Karpas-422 (cell line): ENCODE measurements around the gene ALDH4A1. TPM values are rescaled to one million over a fixed set of nuclear protein-coding genes. Genes with fewer than 3 reads are reported as not detected.
"Not testable (repeated sequence)": the region's sequence is repeated elsewhere in the genome, so short reads cannot be mapped to it uniquely, and the experiment has no call there.

ENCODE experiments used
- DNase-seq: peaks from one replicate; pipeline ENCODE4 v3.0.0-alpha.2; 2015
- H2AFZ ChIP-seq: fragments of 200-600 bp; sonication (generic); 2 replicates; pipeline ENCODE4 v1.6.1; 2014; ENCODE audit warnings: antibody characterized with exemption, low read length, mixed read lengths
- H3K27ac ChIP-seq: fragments of 200-600 bp; sonication (generic); 2 replicates; pipeline ENCODE4 v1.5.1; 2014; ENCODE audit warnings: mild to moderate bottlenecking, low read length, moderate library complexity
- H3K27me3 ChIP-seq: fragments of 200-600 bp; sonication (generic); 2 replicates; pipeline ENCODE4 v1.6.1; 2014; ENCODE audit warnings: low read length, mixed read lengths
- H3K36me3 ChIP-seq: fragments of 200-600 bp; sonication (generic); 2 replicates; pipeline ENCODE4 v1.6.1; 2014; ENCODE audit warnings: low read length, mixed read lengths; ENCODE audit not compliant: insufficient read depth
- H3K4me1 ChIP-seq: fragments of 200-600 bp; sonication (generic); 2 replicates; pipeline ENCODE4 v1.6.1; 2014; ENCODE audit warnings: mild to moderate bottlenecking, low read length, mixed read lengths
- H3K4me2 ChIP-seq: fragments of 200-600 bp; sonication (generic); 2 replicates; pipeline ENCODE4 v1.6.1; 2014; ENCODE audit warnings: low read length, low read depth, mild to moderate bottlenecking; ENCODE audit not compliant: poor library complexity, severe bottlenecking
- H3K4me3 ChIP-seq: fragments of 200-600 bp; sonication (generic); 2 replicates; pipeline ENCODE4 v1.5.1; 2014; ENCODE audit warnings: mild to moderate bottlenecking, antibody characterized with exemption, low read length, mixed read lengths
- H3K79me2 ChIP-seq: fragments of 200-600 bp; sonication (generic); 2 replicates; pipeline ENCODE4 v1.6.1; 2014; ENCODE audit warnings: mild to moderate bottlenecking, low read length, mixed read lengths
- H3K9ac ChIP-seq: fragments of 200-600 bp; sonication (generic); 2 replicates; pipeline ENCODE4 v1.6.0; 2014; ENCODE audit warnings: low read length
- H3K9me2 ChIP-seq: fragments of 200-600 bp; sonication (generic), shearing (Covaris generic); replicated peaks from 2 replicates; pipeline ENCODE4 v1.6.0; 2014; ENCODE audit warnings: mild to moderate bottlenecking, low read length, moderate library complexity; ENCODE audit not compliant: insufficient read depth
- H3K9me3 ChIP-seq: fragments of 300-700, 200-600 bp; sonication (generic); 2 replicates; pipeline ENCODE4 v1.6.1; 2014; ENCODE audit warnings: low read length, mixed read lengths
- H4K20me1 ChIP-seq: fragments of 200-600 bp; sonication (generic); 2 replicates; pipeline ENCODE4 v1.6.1; 2014; ENCODE audit warnings: mild to moderate bottlenecking, antibody characterized with exemption, low read length, low read depth; ENCODE audit not compliant: insufficient read depth
- total RNA-seq: library from RNA; depleted of rRNA; stranded (reverse); fragments of >200 nt; shearing (Covaris generic); gene quantifications from 2 replicates; pipeline ENCODE4 v1.2.3, GENCODE V29; 2014; ENCODE audit warnings: low replicate concordance

Gene ALDH4A1
- total RNA-seq, 1 experiment from 2014 or later = not detected

- no peaks in the 10 kb centered on the region for H3K9me3 ChIP-seq
- no peaks in the 10 kb centered on the region for H3K36me3 ChIP-seq
- no peak overlapping the region for H3K4me3 ChIP-seq
- no peak overlapping the region for H3K9ac ChIP-seq
- DNase-seq = no peak
- no peak overlapping the region for H2AFZ ChIP-seq
- H4K20me1 ChIP-seq = no peaks in the 10 kb centered on the region
- no peaks in the 10 kb centered on the region for H3K4me1 ChIP-seq
- no peak overlapping the region for H3K27ac ChIP-seq
- H3K27me3 ChIP-seq = no peaks in the 10 kb centered on the region
- no peak overlapping the region for H3K4me2 ChIP-seq
- H3K79me2 ChIP-seq = no peaks in the 10 kb centered on the region
- H3K9me2 ChIP-seq = no peaks in the 10 kb centered on the region
These were observed 26.6 kb downstream of the ALDH4A1 start for GRCh38 chr1:18875796-18876128.

DNA sequence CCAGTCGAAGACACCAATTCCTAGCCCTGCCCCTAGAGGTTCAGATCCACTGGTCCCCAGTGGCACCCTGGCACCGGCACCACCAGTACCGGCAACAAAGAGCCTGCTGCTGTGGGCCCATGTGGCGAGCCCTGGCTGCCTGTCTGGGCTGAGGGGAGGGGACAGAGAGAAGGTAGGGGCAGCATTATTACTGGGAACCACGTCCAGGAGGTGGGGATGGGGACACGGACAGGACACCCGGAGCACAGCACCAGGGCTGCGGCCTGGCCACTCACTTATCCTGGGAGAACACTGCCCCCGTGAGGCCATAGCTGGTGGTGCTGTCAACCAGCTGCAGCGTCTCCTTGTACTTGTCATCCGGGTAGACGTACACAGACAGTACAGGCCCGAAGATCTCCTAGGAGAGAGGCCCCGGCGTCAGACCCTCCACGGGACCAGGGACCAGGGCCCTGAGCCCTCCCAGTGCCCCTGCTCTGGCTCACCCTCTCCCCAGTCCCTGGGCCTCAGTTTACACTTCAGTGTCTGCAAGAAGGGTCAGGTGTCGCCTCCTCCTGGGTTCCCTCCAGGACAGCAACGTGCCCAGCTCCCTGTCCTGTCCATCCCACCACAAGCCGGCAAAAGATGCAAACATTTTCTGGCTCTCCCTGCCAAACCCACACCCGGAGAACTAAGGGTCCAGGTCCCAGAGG is 27.1 kb downstream of the ALDH4A1 start:
- Histone ChIP-seq H4K20me1 (no peaks in the 10 kb centered on the region), H3K9ac (no peak overlapping the region), H2AFZ (no peak overlapping the region), H3K36me3 (no peaks in the 10 kb centered on the region), H3K9me3 (no peaks in the 10 kb centered on the region), H3K27ac (no peak overlapping the region), H3K4me3 (no peak overlapping the region), H3K79me2 (no peaks in the 10 kb centered on the region), H3K4me2 (no peak overlapping the region), H3K27me3 (no peaks in the 10 kb centered on the region), H3K4me1 (peaks cover under 1% of the 10 kb centered on the region), H3K9me2 (no peaks in the 10 kb centered on the region)
- peak; percentile 91 for DNase-seq

GRCh38 chr1:18874600-18874999 is 27.8 kb downstream of the ALDH4A1 start:
- Histone ChIP-seq H3K27me3 (no peaks in the 10 kb centered on the region), H4K20me1 (no peaks in the 10 kb centered on the region), H2AFZ (no peak overlapping the region), H3K9me3 (no peaks in the 10 kb centered on the region), H3K79me2 (no peaks in the 10 kb centered on the region), H3K4me2 (no peak overlapping the region), H3K9ac (no peak overlapping the region), H3K9me2 (no peaks in the 10 kb centered on the region), H3K27ac (no peak overlapping the region), H3K4me1 (peaks cover 6% of the 10 kb centered on the region), H3K36me3 (no peaks in the 10 kb centered on the region), H3K4me3 (no peak overlapping the region)
- no peak for DNase-seq

- no peaks in the 10 kb centered on the region for H3K79me2 ChIP-seq
- H3K27ac ChIP-seq = no peak overlapping the region
- no peaks in the 10 kb centered on the region for H3K27me3 ChIP-seq
- H3K4me1 ChIP-seq = peaks cover 12% of the 10 kb centered on the region
- H3K9ac ChIP-seq = no peak overlapping the region
- no peaks in the 10 kb centered on the region for H3K36me3 ChIP-seq
- no peak overlapping the region for H3K4me3 ChIP-seq
- H3K9me3 ChIP-seq = no peaks in the 10 kb centered on the region
- H3K9me2 ChIP-seq = no peaks in the 10 kb centered on the region
- DNase-seq = no peak
- no peak overlapping the region for H2AFZ ChIP-seq
- no peak overlapping the region for H3K4me2 ChIP-seq
- H4K20me1 ChIP-seq = no peaks in the 10 kb centered on the region
These were observed 28.3 kb downstream of the ALDH4A1 start for GRCh38 chr1:18874036-18874435.

DNA sequence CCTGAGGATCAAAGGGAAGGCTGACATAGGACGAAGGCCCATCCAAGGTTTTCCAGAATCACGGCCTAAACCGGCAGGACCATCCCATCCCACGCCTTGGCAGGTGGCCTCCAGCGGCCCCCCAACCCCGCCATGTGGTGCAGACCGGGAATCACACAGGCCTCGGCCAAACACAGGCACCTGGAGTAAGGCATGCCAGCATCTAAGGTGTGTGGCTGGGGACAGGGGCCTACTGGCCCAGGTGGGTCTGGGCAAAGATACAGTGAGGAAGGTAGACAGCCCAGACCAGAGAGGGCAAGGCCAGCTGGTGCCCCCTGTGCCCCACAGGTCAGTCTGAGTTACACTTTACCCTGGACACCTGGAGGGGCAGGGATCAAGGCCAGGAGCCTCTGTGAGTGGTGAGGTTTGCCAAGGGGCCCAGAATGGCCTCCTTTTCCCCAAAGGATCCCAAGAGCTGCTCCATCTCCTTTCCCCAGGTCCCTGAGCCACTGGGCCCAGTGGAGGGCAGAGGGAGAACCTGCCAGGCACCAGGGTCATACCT is 30.2 kb downstream of the ALDH4A1 start:
- Histone ChIP-seq H3K36me3 (no peaks in the 10 kb centered on the region), H3K4me3 (no peak overlapping the region), H3K4me2 (no peak overlapping the region), H3K9me3 (no peaks in the 10 kb centered on the region), H3K4me1 (peaks cover 15% of the 10 kb centered on the region), H3K27ac (no peak overlapping the region), H3K9me2 (no peaks in the 10 kb centered on the region), H2AFZ (no peak overlapping the region), H3K79me2 (no peaks in the 10 kb centered on the region), H3K27me3 (no peaks in the 10 kb centered on the region), H4K20me1 (no peaks in the 10 kb centered on the region), H3K9ac (no peak overlapping the region)
- DNase-seq = no peak

- no peaks in the 10 kb centered on the region for H3K9me3 ChIP-seq
These were observed 30.8 kb downstream of the ALDH4A1 start for GRCh38 chr1:18871401-18872070.

DNA sequence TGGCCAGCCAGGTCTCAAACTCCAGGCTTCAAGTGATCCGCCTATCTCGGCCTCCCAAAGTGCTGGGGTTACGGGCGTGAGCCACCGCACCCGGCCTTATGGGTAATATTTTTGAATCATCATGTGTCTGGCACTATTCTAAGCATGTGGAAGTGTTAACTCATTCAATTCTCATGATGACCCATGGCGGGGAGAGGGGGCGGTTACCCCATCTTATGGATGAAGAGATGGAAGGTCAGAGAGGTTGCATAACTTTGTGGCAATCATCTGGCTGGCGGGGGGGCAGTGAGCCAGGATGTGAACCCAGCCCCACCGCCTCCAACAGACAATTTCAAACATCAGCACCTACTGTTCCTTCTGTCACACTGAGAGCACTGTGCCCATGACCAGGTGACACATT is 31.4 kb downstream of the ALDH4A1 start:
- H2AFZ ChIP-seq = no peak overlapping the region
- H3K4me3 ChIP-seq = no peak overlapping the region
- H3K79me2 ChIP-seq = no peaks in the 10 kb centered on the region
- no peak for DNase-seq
- no peaks in the 10 kb centered on the region for H3K9me3 ChIP-seq
- H3K4me2 ChIP-seq = no peak overlapping the region
- no peaks in the 10 kb centered on the region for H3K27me3 ChIP-seq
- no peaks in the 10 kb centered on the region for H4K20me1 ChIP-seq
- no peaks in the 10 kb centered on the region for H3K36me3 ChIP-seq
- no peak overlapping the region for H3K27ac ChIP-seq
- H3K9ac ChIP-seq = no peak overlapping the region
- peaks cover 15% of the 10 kb centered on the region for H3K4me1 ChIP-seq
- no peaks in the 10 kb centered on the region for H3K9me2 ChIP-seq

More at GRCh38 chr1:18871401-18872070, 30.8 kb downstream of the ALDH4A1 start:
- Histone ChIP-seq H3K36me3 (no peaks in the 10 kb centered on the region), H3K4me3 (no peak overlapping the region), H3K4me2 (no peak overlapping the region), H3K27ac (no peak overlapping the region), H3K4me1 (peaks cover 15% of the 10 kb centered on the region), H3K27me3 (no peaks in the 10 kb centered on the region), H3K79me2 (no peaks in the 10 kb centered on the region), H2AFZ (no peak overlapping the region), H3K9ac (no peak overlapping the region), H4K20me1 (no peaks in the 10 kb centered on the region), H3K9me2 (no peaks in the 10 kb centered on the region)
- no peak for DNase-seq

GRCh38 chr1:18870595-18870865 is 31.8 kb downstream of the ALDH4A1 start:
- H3K79me2 ChIP-seq, H3K27me3 ChIP-seq, H3K4me3 ChIP-seq: not testable (repeated sequence)

More at GRCh38 chr1:18870595-18870865, 31.8 kb downstream of the ALDH4A1 start:
- H3K9me2 ChIP-seq, H4K20me1 ChIP-seq, H3K36me3 ChIP-seq, H3K9ac ChIP-seq, H2AFZ ChIP-seq, H3K27ac ChIP-seq, H3K4me2 ChIP-seq, DNase-seq, H3K9me3 ChIP-seq: not testable (repeated sequence)
- H3K4me1 ChIP-seq = peaks cover 15% of the 10 kb centered on the region
